ENCODE results near the gene ITGA2.
A peak's percentile ranks its signal among the peaks of the same experiment; 100 is the strongest.

Gene ITGA2

GRCh38 chr5:53002491-53002890, 13.3 kb downstream of the ITGA2 start:
- H3K27me3 ChIP-seq (replicated peaks; ENCODE audit: control insufficient read depth, insufficient read depth, low read length), result no peaks in the 10 kb centered on the region

GRCh38 chr5:53003144-53003543, 14.0 kb downstream of the ITGA2 start:
- DNase-seq (ENCODE audit: low read depth), result no peak
- H3K4me3 ChIP-seq (ENCODE audit: low read length), result no peak overlapping the region
- no peaks in the 10 kb centered on the region for H3K36me3 ChIP-seq (ENCODE audit: control insufficient read depth, insufficient read depth, low read length, severe bottlenecking)
- no peak overlapping the region for H3K9ac ChIP-seq (ENCODE audit: low read length)
- no peaks in the 10 kb centered on the region for H3K9me3 ChIP-seq (ENCODE audit: control insufficient read depth, low read length)
- H3K27me3 ChIP-seq (replicated peaks; ENCODE audit: control insufficient read depth, insufficient read depth, low read length), result no peaks in the 10 kb centered on the region
- H3K4me1 ChIP-seq (ENCODE audit: control insufficient read depth, insufficient read depth, low read length), result peaks cover 13% of the 10 kb centered on the region

More at GRCh38 chr5:53002491-53002890, 13.3 kb downstream of the ITGA2 start:
- Histone ChIP-seq H3K4me1 (ENCODE audit: control insufficient read depth, insufficient read depth, low read length) (peaks cover 9% of the 10 kb centered on the region), H3K36me3 (ENCODE audit: control insufficient read depth, insufficient read depth, low read length, severe bottlenecking) (no peaks in the 10 kb centered on the region), H3K9me3 (ENCODE audit: control insufficient read depth, low read length) (no peaks in the 10 kb centered on the region), H3K9ac (ENCODE audit: low read length) (no peak overlapping the region), H3K4me3 (ENCODE audit: low read length) (no peak overlapping the region)
- DNase-seq (ENCODE audit: low read depth), result no peak

GRCh38 chr5:53006911-53007890, 18.0 kb downstream of the ITGA2 start:
- no peaks in the 10 kb centered on the region for H3K9me3 ChIP-seq (ENCODE audit: control insufficient read depth, low read length)
- DNase-seq (ENCODE audit: low read depth), result no peak
- H3K4me3 ChIP-seq (ENCODE audit: low read length), result peak overlapping the region; percentile 56
- no peaks in the 10 kb centered on the region for H3K36me3 ChIP-seq (ENCODE audit: control insufficient read depth, insufficient read depth, low read length, severe bottlenecking)
- no peaks in the 10 kb centered on the region for H3K27me3 ChIP-seq (replicated peaks; ENCODE audit: control insufficient read depth, insufficient read depth, low read length)
- H3K4me1 ChIP-seq (ENCODE audit: control insufficient read depth, insufficient read depth, low read length), result peaks cover 16% of the 10 kb centered on the region
- H3K9ac ChIP-seq (ENCODE audit: low read length), result peak overlapping the region; percentile 14

GRCh38 chr5:53008751-53009150, 19.6 kb downstream of the ITGA2 start:
- H3K4me1 ChIP-seq (ENCODE audit: control insufficient read depth, insufficient read depth, low read length), result peaks cover 16% of the 10 kb centered on the region
- no peaks in the 10 kb centered on the region for H3K27me3 ChIP-seq (replicated peaks; ENCODE audit: control insufficient read depth, insufficient read depth, low read length)
- no peaks in the 10 kb centered on the region for H3K9me3 ChIP-seq (ENCODE audit: control insufficient read depth, low read length)
- DNase-seq (ENCODE audit: low read depth), result no peak
- H3K4me3 ChIP-seq (ENCODE audit: low read length), result no peak overlapping the region
- no peak overlapping the region for H3K9ac ChIP-seq (ENCODE audit: low read length)
- H3K36me3 ChIP-seq (ENCODE audit: control insufficient read depth, insufficient read depth, low read length, severe bottlenecking), result no peaks in the 10 kb centered on the region

DNA sequence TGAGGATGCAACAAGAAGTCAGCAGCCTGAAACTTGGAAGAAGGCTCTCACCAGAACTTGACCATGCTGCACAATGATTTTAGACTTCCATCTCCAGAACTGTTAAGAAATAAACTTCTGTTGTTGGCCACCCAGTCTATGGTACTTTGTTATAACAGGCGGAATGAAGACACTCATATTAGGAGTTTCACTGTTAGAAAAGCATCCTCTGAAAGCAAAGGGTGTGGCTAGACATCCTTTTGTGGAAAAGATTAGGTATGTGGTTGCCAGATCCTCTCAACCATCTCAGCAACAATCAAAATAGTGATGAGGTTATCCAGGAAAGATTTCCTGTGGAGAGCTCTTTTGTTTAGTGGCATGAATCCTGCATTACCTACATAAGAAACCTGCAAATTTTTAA, 20.7 kb downstream of the ITGA2 start:
- H3K27me3 ChIP-seq (replicated peaks; ENCODE audit: control insufficient read depth, insufficient read depth, low read length), result no peaks in the 10 kb centered on the region
- H3K9me3 ChIP-seq (ENCODE audit: control insufficient read depth, low read length), result no peaks in the 10 kb centered on the region
- H3K36me3 ChIP-seq (ENCODE audit: control insufficient read depth, insufficient read depth, low read length, severe bottlenecking), result no peaks in the 10 kb centered on the region
- DNase-seq (ENCODE audit: low read depth), result no peak
- peaks cover 16% of the 10 kb centered on the region for H3K4me1 ChIP-seq (ENCODE audit: control insufficient read depth, insufficient read depth, low read length)
- no peak overlapping the region for H3K4me3 ChIP-seq (ENCODE audit: low read length)
- H3K9ac ChIP-seq (ENCODE audit: low read length), result no peak overlapping the region

- Histone ChIP-seq H3K27me3 (replicated peaks; ENCODE audit: control insufficient read depth, insufficient read depth, low read length) (no peaks in the 10 kb centered on the region), H3K36me3 (ENCODE audit: control insufficient read depth, insufficient read depth, low read length, severe bottlenecking) (no peaks in the 10 kb centered on the region), H3K9ac (ENCODE audit: low read length) (no peak overlapping the region), H3K9me3 (ENCODE audit: control insufficient read depth, low read length) (no peaks in the 10 kb centered on the region), H3K4me1 (ENCODE audit: control insufficient read depth, insufficient read depth, low read length) (peaks cover 16% of the 10 kb centered on the region), H3K4me3 (ENCODE audit: low read length) (no peak overlapping the region)
- DNase-seq (ENCODE audit: low read depth), result no peak
Observed at GRCh38 chr5:53010814-53011213, 21.7 kb downstream of the ITGA2 start.

- Histone ChIP-seq H3K36me3 (ENCODE audit: control insufficient read depth, insufficient read depth, low read length, severe bottlenecking) (no peaks in the 10 kb centered on the region), H3K9me3 (ENCODE audit: control insufficient read depth, low read length) (no peaks in the 10 kb centered on the region), H3K4me1 (ENCODE audit: control insufficient read depth, insufficient read depth, low read length) (peaks cover 16% of the 10 kb centered on the region), H3K27me3 (replicated peaks; ENCODE audit: control insufficient read depth, insufficient read depth, low read length) (no peaks in the 10 kb centered on the region), H3K4me3 (ENCODE audit: low read length) (no peak overlapping the region), H3K9ac (ENCODE audit: low read length) (no peak overlapping the region)
- no peak for DNase-seq (ENCODE audit: low read depth)
Observed at GRCh38 chr5:53011233-53011632, 22.1 kb downstream of the ITGA2 start.

GRCh38 chr5:53013857-53014256, 24.7 kb downstream of the ITGA2 start:
- Histone ChIP-seq H3K4me1 (ENCODE audit: control insufficient read depth, insufficient read depth, low read length) (peaks cover 8% of the 10 kb centered on the region), H3K27me3 (replicated peaks; ENCODE audit: control insufficient read depth, insufficient read depth, low read length) (no peaks in the 10 kb centered on the region), H3K4me3 (ENCODE audit: low read length) (no peak overlapping the region), H3K9ac (ENCODE audit: low read length) (no peak overlapping the region), H3K36me3 (ENCODE audit: control insufficient read depth, insufficient read depth, low read length, severe bottlenecking) (no peaks in the 10 kb centered on the region), H3K9me3 (ENCODE audit: control insufficient read depth, low read length) (no peaks in the 10 kb centered on the region)
- no peak for DNase-seq (ENCODE audit: low read depth)

DNA sequence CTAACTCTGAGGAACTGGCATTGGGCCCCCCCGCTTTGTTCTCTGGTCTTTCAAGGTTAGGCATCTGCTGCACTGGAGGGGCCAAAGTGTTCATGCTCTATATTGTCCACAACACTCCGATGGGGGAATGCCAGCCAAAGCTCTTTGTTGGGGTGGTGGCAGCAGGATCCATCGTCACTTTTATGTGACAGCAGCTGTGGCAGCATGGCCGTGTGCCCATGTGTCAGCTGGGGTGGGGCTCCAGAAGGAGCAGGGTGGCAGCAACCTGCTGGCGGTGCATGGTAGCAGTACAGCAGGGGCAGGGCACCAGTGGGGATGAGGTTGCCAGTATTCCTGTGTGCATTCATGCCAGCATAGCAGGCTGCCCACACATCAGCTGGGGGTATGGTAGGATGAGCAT, 28.2 kb downstream of the ITGA2 start:
- H3K27me3 ChIP-seq (replicated peaks; ENCODE audit: control insufficient read depth, insufficient read depth, low read length), result no peaks in the 10 kb centered on the region
- no peak overlapping the region for H3K4me3 ChIP-seq (ENCODE audit: low read length)
- no peaks in the 10 kb centered on the region for H3K36me3 ChIP-seq (ENCODE audit: control insufficient read depth, insufficient read depth, low read length, severe bottlenecking)
- H3K9ac ChIP-seq (ENCODE audit: low read length), result no peak overlapping the region
- peaks cover 6% of the 10 kb centered on the region for H3K4me1 ChIP-seq (ENCODE audit: control insufficient read depth, insufficient read depth, low read length)
- H3K9me3 ChIP-seq (ENCODE audit: control insufficient read depth, low read length), result no peaks in the 10 kb centered on the region
- no peak for DNase-seq (ENCODE audit: low read depth)

DNA sequence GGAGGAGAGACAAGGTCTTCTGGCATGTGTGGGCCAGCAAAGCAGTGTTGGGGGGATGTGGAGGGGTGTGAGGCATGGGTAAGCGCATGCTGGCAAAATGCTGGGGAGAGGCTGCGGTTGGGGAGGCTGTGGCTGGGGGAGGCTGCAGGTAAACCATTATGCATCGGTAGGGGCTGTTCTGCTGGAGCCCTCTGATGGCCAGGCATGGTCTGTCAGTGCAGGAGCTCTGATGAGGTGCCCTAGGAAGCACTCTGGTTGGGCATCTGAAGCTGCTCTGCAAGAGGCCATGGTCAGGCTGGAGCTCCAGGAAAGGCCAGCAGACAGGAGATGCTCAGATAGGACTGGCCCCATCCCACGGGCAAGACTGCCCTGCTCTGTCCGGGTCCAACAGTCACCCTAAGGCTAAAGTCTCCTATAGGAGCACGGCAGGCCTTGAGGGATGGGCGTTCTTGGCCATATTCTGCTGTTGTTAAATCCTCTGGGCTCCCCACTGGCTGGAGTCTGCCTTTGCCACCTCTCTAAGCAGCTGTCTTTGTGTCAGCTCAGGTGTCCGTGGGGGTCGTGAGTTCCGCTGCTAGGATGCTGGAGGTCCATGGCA, 28.7 kb downstream of the ITGA2 start:
- no peaks in the 10 kb centered on the region for H3K36me3 ChIP-seq (ENCODE audit: control insufficient read depth, insufficient read depth, low read length, severe bottlenecking)
- H3K4me3 ChIP-seq (ENCODE audit: low read length), result no peak overlapping the region
- H3K9me3 ChIP-seq (ENCODE audit: control insufficient read depth, low read length), result no peaks in the 10 kb centered on the region
- no peaks in the 10 kb centered on the region for H3K27me3 ChIP-seq (replicated peaks; ENCODE audit: control insufficient read depth, insufficient read depth, low read length)
- H3K4me1 ChIP-seq (ENCODE audit: control insufficient read depth, insufficient read depth, low read length), result peaks cover 6% of the 10 kb centered on the region
- H3K9ac ChIP-seq (ENCODE audit: low read length), result no peak overlapping the region
- no peak for DNase-seq (ENCODE audit: low read depth)

GRCh38 chr5:53019320-53019719, 30.2 kb downstream of the ITGA2 start:
- Histone ChIP-seq H3K4me1 (ENCODE audit: control insufficient read depth, insufficient read depth, low read length) (peaks cover 18% of the 10 kb centered on the region), H3K27me3 (replicated peaks; ENCODE audit: control insufficient read depth, insufficient read depth, low read length) (no peaks in the 10 kb centered on the region), H3K9me3 (ENCODE audit: control insufficient read depth, low read length) (no peaks in the 10 kb centered on the region), H3K9ac (ENCODE audit: low read length) (no peak overlapping the region), H3K36me3 (ENCODE audit: control insufficient read depth, insufficient read depth, low read length, severe bottlenecking) (no peaks in the 10 kb centered on the region), H3K4me3 (ENCODE audit: low read length) (no peak overlapping the region)
- DNase-seq (ENCODE audit: low read depth), result peak; percentile 66
